T-helper 1 cell treated with Interleukin-12 subunit alpha and Interleukin-12 subunit beta and Interleukin-4 antibody, amounts not matched to agents 30 μg/mL and 1 μg/mL, for 36 hours (primary cell): ENCODE measurements around the gene RALGPS1.

Experiments used
- H3K27ac Mint-ChIP-seq: one replicate; pipeline ENCODE4 v1.8.0; 2021; ENCODE audit warnings: mild to moderate bottlenecking, mixed read lengths
- H3K27me3 Mint-ChIP-seq: one replicate; pipeline ENCODE4 v1.8.0; 2021; ENCODE audit warnings: low read depth, mixed read lengths
- H3K36me3 Mint-ChIP-seq: one replicate; pipeline ENCODE4 v1.8.0; 2021; ENCODE audit warnings: low read depth, mixed read lengths
- H3K4me1 Mint-ChIP-seq: one replicate; pipeline ENCODE4 v1.8.0; 2021; ENCODE audit warnings: low read depth, mixed read lengths
- H3K4me3 Mint-ChIP-seq: one replicate; pipeline ENCODE4 v1.8.0; 2021; ENCODE audit warnings: mild to moderate bottlenecking, moderate library complexity, mixed read lengths
- H3K9me3 Mint-ChIP-seq: one replicate; pipeline ENCODE4 v1.8.0; 2021; ENCODE audit warnings: mixed read lengths

RALGPS1 gene

GRCh38 chr9:126914458-126915280, at the start of gene RALGPS1:
Gene RALGPS1, plus strand, starts transcription at chr9:126914782. Its CDS starts 47,508 bp downstream, at chr9:126962290.
- Mint-ChIP-seq H3K36me3 (no peaks in the 10 kb centered on the region), H3K27ac (no peak within 1 kb of the TSS), H3K4me1 (peaks cover 2% of the 10 kb centered on the region), H3K4me3 (peak within 1 kb of the TSS; percentile 70), H3K27me3 (peaks cover 33% of the 10 kb centered on the region), H3K9me3 (no peaks in the 10 kb centered on the region)

GRCh38 chr9:126869368-126869767, 45.2 kb upstream of the RALGPS1 start:
- Mint-ChIP-seq H3K27me3 (no peaks in the 10 kb centered on the region), H3K9me3 (no peaks in the 10 kb centered on the region), H3K36me3 (peaks cover 24% of the 10 kb centered on the region), H3K4me3 (no peak overlapping the region), H3K27ac (no peak overlapping the region), H3K4me1 (peaks cover 4% of the 10 kb centered on the region)

GRCh38 chr9:126872516-126872915, 42.1 kb upstream of the RALGPS1 start:
- Mint-ChIP-seq H3K27me3 (no peaks in the 10 kb centered on the region), H3K27ac (no peak overlapping the region), H3K4me1 (peaks cover 18% of the 10 kb centered on the region), H3K4me3 (no peak overlapping the region), H3K9me3 (no peaks in the 10 kb centered on the region), H3K36me3 (peaks cover 15% of the 10 kb centered on the region)

GRCh38 chr9:126874546-126875314, 39.9 kb upstream of the RALGPS1 start:
- no peak overlapping the region for H3K27ac Mint-ChIP-seq
- peaks cover 18% of the 10 kb centered on the region for H3K4me1 Mint-ChIP-seq
- no peaks in the 10 kb centered on the region for H3K9me3 Mint-ChIP-seq
- no peak overlapping the region for H3K4me3 Mint-ChIP-seq
- peaks cover 13% of the 10 kb centered on the region for H3K36me3 Mint-ChIP-seq
- no peaks in the 10 kb centered on the region for H3K27me3 Mint-ChIP-seq

GRCh38 chr9:126875756-126876510, 38.6 kb upstream of the RALGPS1 start:
- Mint-ChIP-seq H3K4me3 (no peak overlapping the region), H3K4me1 (peaks cover 18% of the 10 kb centered on the region), H3K9me3 (no peaks in the 10 kb centered on the region)

GRCh38 chr9:126876531-126876930, 38.1 kb upstream of the RALGPS1 start:
- Mint-ChIP-seq H3K4me3 (no peak overlapping the region), H3K27me3 (no peaks in the 10 kb centered on the region), H3K27ac (peak overlapping the region; percentile 47), H3K36me3 (peaks cover 21% of the 10 kb centered on the region), H3K9me3 (no peaks in the 10 kb centered on the region), H3K4me1 (peaks cover 18% of the 10 kb centered on the region)

More at GRCh38 chr9:126875756-126876510, 38.6 kb upstream of the RALGPS1 start:
- H3K27me3 Mint-ChIP-seq, result no peaks in the 10 kb centered on the region
- peaks cover 21% of the 10 kb centered on the region for H3K36me3 Mint-ChIP-seq
- peak overlapping the region; percentile 47 for H3K27ac Mint-ChIP-seq

- Mint-ChIP-seq H3K27me3 (no peaks in the 10 kb centered on the region), H3K4me3 (no peak overlapping the region), H3K27ac (no peak overlapping the region)
Observed at GRCh38 chr9:126877418-126877817, 37.2 kb upstream of the RALGPS1 start.

GRCh38 chr9:126879288-126879687, 35.3 kb upstream of the RALGPS1 start:
- no peaks in the 10 kb centered on the region for H3K27me3 Mint-ChIP-seq
- H3K4me1 Mint-ChIP-seq, result peaks cover 14% of the 10 kb centered on the region
- H3K9me3 Mint-ChIP-seq, result no peaks in the 10 kb centered on the region
- no peak overlapping the region for H3K27ac Mint-ChIP-seq
- no peak overlapping the region for H3K4me3 Mint-ChIP-seq
- H3K36me3 Mint-ChIP-seq, result peaks cover 24% of the 10 kb centered on the region

More at GRCh38 chr9:126877418-126877817, 37.2 kb upstream of the RALGPS1 start:
- no peaks in the 10 kb centered on the region for H3K9me3 Mint-ChIP-seq
- H3K4me1 Mint-ChIP-seq, result peaks cover 16% of the 10 kb centered on the region
- H3K36me3 Mint-ChIP-seq, result peaks cover 24% of the 10 kb centered on the region

GRCh38 chr9:126880226-126880946, 34.2 kb upstream of the RALGPS1 start:
- H3K36me3 Mint-ChIP-seq, result peaks cover 24% of the 10 kb centered on the region
- H3K4me1 Mint-ChIP-seq, result peaks cover 12% of the 10 kb centered on the region
- H3K9me3 Mint-ChIP-seq, result no peaks in the 10 kb centered on the region
- H3K4me3 Mint-ChIP-seq, result no peak overlapping the region
- no peak overlapping the region for H3K27ac Mint-ChIP-seq
- H3K27me3 Mint-ChIP-seq, result no peaks in the 10 kb centered on the region

- H3K9me3 Mint-ChIP-seq, result no peaks in the 10 kb centered on the region
- no peak overlapping the region for H3K4me3 Mint-ChIP-seq
- peaks cover 24% of the 10 kb centered on the region for H3K36me3 Mint-ChIP-seq
- H3K4me1 Mint-ChIP-seq, result peaks cover 12% of the 10 kb centered on the region
- H3K27ac Mint-ChIP-seq, result no peak overlapping the region
- H3K27me3 Mint-ChIP-seq, result no peaks in the 10 kb centered on the region
Observed at GRCh38 chr9:126880947-126881332, 33.6 kb upstream of the RALGPS1 start.

GRCh38 chr9:126882746-126883145, 31.8 kb upstream of the RALGPS1 start:
- Mint-ChIP-seq H3K27ac (no peak overlapping the region), H3K4me3 (no peak overlapping the region), H3K9me3 (no peaks in the 10 kb centered on the region), H3K27me3 (no peaks in the 10 kb centered on the region), H3K4me1 (no peaks in the 10 kb centered on the region), H3K36me3 (peaks cover 19% of the 10 kb centered on the region)

GRCh38 chr9:126883636-126884035, 30.9 kb upstream of the RALGPS1 start:
- Mint-ChIP-seq H3K27ac (no peak overlapping the region), H3K36me3 (peaks cover 19% of the 10 kb centered on the region), H3K9me3 (no peaks in the 10 kb centered on the region), H3K4me1 (no peaks in the 10 kb centered on the region), H3K27me3 (no peaks in the 10 kb centered on the region), H3K4me3 (no peak overlapping the region)

GRCh38 chr9:126885131-126885641, 29.4 kb upstream of the RALGPS1 start:
- H3K36me3 Mint-ChIP-seq, result peaks cover 8% of the 10 kb centered on the region
- H3K9me3 Mint-ChIP-seq, result no peaks in the 10 kb centered on the region
- no peaks in the 10 kb centered on the region for H3K27me3 Mint-ChIP-seq
- H3K4me1 Mint-ChIP-seq, result no peaks in the 10 kb centered on the region
- H3K4me3 Mint-ChIP-seq, result no peak overlapping the region
- H3K27ac Mint-ChIP-seq, result no peak overlapping the region
